ENCODE measurements around the gene PSMD12. TPM values are rescaled to one million over a fixed set of nuclear protein-coding genes. Genes with fewer than 3 reads are reported as not detected.

PSMD12 gene
- total and polyA plus RNA-seq, 9 of the 15 experiments (the other 6 are each of a cell fraction or from before 2014, with no cell fraction given), result 36.6 to 150 (median 65.5) TPM

GRCh38 chr17:67366193-67367157 lies at the start of gene PSMD12 (continued):
- TF ChIP-seq MGA (IDR thresholded peaks at IDR 0.05) (no peak), NFYB (IDR thresholded peaks at IDR 0.05; ENCODE audit: extremely low read depth, insufficient read length) (no peak), FOXM1 (IDR thresholded peaks at IDR 0.05; ENCODE audit: low read depth) (no peak), FOXM1 (CRISPR knock-in tag; IDR thresholded peaks at IDR 0.05; ENCODE audit: low read depth) (peak; percentile 80; the same call in 1 of the 2 replicates), PPARD (CRISPR knock-in tag; IDR thresholded peaks at IDR 0.05) (no peak), ZNF778 (CRISPR knock-in tag; IDR thresholded peaks at IDR 0.05) (no peak), ZBTB43 (CRISPR knock-in tag; IDR thresholded peaks at IDR 0.05) (no peak), ELK1 (CRISPR knock-in tag; IDR thresholded peaks at IDR 0.05) (0 out of 2 replicates have a peak, but pooled peaks have one; percentile 69), MYNN (IDR thresholded peaks at IDR 0.05) (no peak), MYNN (CRISPR knock-in tag; IDR thresholded peaks at IDR 0.05) (no peak), SUPT5H (IDR thresholded peaks at IDR 0.05) (peak; percentile 98), CTBP1 (IDR thresholded peaks at IDR 0.05; ENCODE audit: borderline replicate concordance) (peak; percentile 71; the same call in 1 of the 2 replicates), KDM2B (CRISPR knock-in tag; IDR thresholded peaks at IDR 0.05) (peak; percentile 57; the same call in 1 of the 2 replicates), SP1 (CRISPR knock-in tag; IDR thresholded peaks at IDR 0.05) (peak; percentile 91)

All from K562 (cell line).